WTC11 (cell line): ENCODE measurements around the gene INHBB. TPM values are rescaled to one million over a fixed set of nuclear protein-coding genes. Genes with fewer than 3 reads are reported as not detected.
A peak's percentile ranks its signal among the peaks of the same experiment; 100 is the strongest.

Experiments used
- ATAC-seq: fragments of 200-7000 bp; cut with Tn5 transposase; 2 replicates; pipeline ENCODE4 v1.10.0; 2021; ENCODE audit warnings: mild to moderate bottlenecking, moderate library complexity
- CTCF ChIA-PET: fragments of 300-600 bp; sonication (Branson Sonifier 250); formaldehyde crosslinking; loops from one replicate; lab custom pipeline; 2021; ENCODE audit warnings: antibody characterized with exemption; lab: Charles Lee
- POLR2A ChIA-PET: fragments of 350-600 bp; sonication (Branson Sonifier 250); formaldehyde crosslinking; loops from one replicate; lab custom pipeline; 2021; ENCODE audit warnings: antibody characterized with exemption; lab: Charles Lee
- DNase-seq: peaks from one replicate; pipeline ENCODE4 v3.0.0; 2021; ENCODE audit warnings: low spot score
- H3K27ac Mint-ChIP-seq: 2 replicates; pipeline ENCODE4 v1.8.0; 2021; ENCODE audit warnings: mixed read lengths
- H3K27me3 Mint-ChIP-seq: 2 replicates; pipeline ENCODE4 v1.8.0; 2021; ENCODE audit warnings: low read depth, mild to moderate bottlenecking, moderate library complexity, mixed read lengths
- H3K36me3 Mint-ChIP-seq: 2 replicates; pipeline ENCODE4 v1.8.0; 2021; ENCODE audit warnings: mixed read lengths
- H3K4me1 Mint-ChIP-seq: 2 replicates; pipeline ENCODE4 v1.8.0; 2022; ENCODE audit warnings: mixed read lengths
- H3K4me3 Mint-ChIP-seq: 2 replicates; pipeline ENCODE4 v1.8.0; 2021; ENCODE audit warnings: mild to moderate bottlenecking, moderate library complexity, mixed read lengths
- H3K9me3 Mint-ChIP-seq: 2 replicates; pipeline ENCODE4 v1.8.0; 2021; ENCODE audit warnings: mixed read lengths
- CREM ChIP-seq: sonication (generic); formaldehyde crosslinking; IDR thresholded peaks from 2 replicates; pipeline ENCODE4 v1.8.1; 2022; ENCODE audit warnings: mild to moderate bottlenecking, missing genetic modification reagents, moderate library complexity
- E2F4 ChIP-seq: sonication (generic); formaldehyde crosslinking; IDR thresholded peaks from 2 replicates; pipeline ENCODE4 v1.8.1; 2022; ENCODE audit warnings: low read depth, mild to moderate bottlenecking, moderate library complexity, missing genetic modification reagents, borderline replicate concordance
- ELF4 ChIP-seq: sonication (generic); formaldehyde crosslinking; IDR thresholded peaks from 2 replicates; pipeline ENCODE4 v1.8.1; 2022; ENCODE audit warnings: low read depth, mild to moderate bottlenecking, moderate library complexity, missing genetic modification reagents
- FOXP4 ChIP-seq: sonication (generic); formaldehyde crosslinking; IDR thresholded peaks from 2 replicates; pipeline ENCODE4 v1.8.0; 2022; ENCODE audit warnings: mild to moderate bottlenecking, missing genetic modification reagents
- MLX ChIP-seq: sonication (generic); formaldehyde crosslinking; IDR thresholded peaks from 2 replicates; pipeline ENCODE4 v1.8.1; 2023; ENCODE audit warnings: mild to moderate bottlenecking, missing genetic modification reagents, moderate library complexity
- NR1H2 ChIP-seq: sonication (generic); formaldehyde crosslinking; IDR thresholded peaks from 2 replicates; pipeline ENCODE4 v1.9.0; 2021; ENCODE audit warnings: mild to moderate bottlenecking, moderate library complexity, missing genetic modification reagents
- PRRX2 ChIP-seq: fragments of 250-450 bp; sonication (Bioruptor Pico); IDR thresholded peaks from 2 replicates; pipeline ENCODE4 v1.8.0; 2021; ENCODE audit warnings: mild to moderate bottlenecking
- ZNF121 ChIP-seq: sonication (generic); formaldehyde crosslinking; IDR thresholded peaks from 2 replicates; pipeline ENCODE4 v1.8.0; 2023; ENCODE audit warnings: missing genetic modification reagents
- ZNF416 ChIP-seq: fragments of 250-450 bp; sonication (Bioruptor Pico); IDR thresholded peaks from 2 replicates; pipeline ENCODE4 v1.9.0; 2021; ENCODE audit warnings: mild to moderate bottlenecking, inconsistent platforms
- ZNF532 ChIP-seq: fragments of 250-450 bp; sonication (Bioruptor Pico); IDR thresholded peaks from 2 replicates; pipeline ENCODE4 v1.9.0; 2021; ENCODE audit warnings: mild to moderate bottlenecking, borderline replicate concordance
- ZNF671 ChIP-seq: fragments of 250-450 bp; sonication (Bioruptor Pico); IDR thresholded peaks from 2 replicates; pipeline ENCODE4 v1.8.0; 2021; ENCODE audit warnings: mild to moderate bottlenecking
- total RNA-seq: library from RNA; stranded (reverse); gene quantifications from 3 replicates; pipeline ENCODE4 v1.2.3, GENCODE V29; 2021

INHBB gene
- total RNA-seq, 1 experiment from 2014 or later: 0.26 TPM

- DNase-seq: peak; percentile 4
- no peak overlapping the region for H3K27ac Mint-ChIP-seq
Observed at GRCh38 chr2:120388222-120389035, 42.5 kb downstream of the INHBB start.

More at GRCh38 chr2:120388222-120389035, 42.5 kb downstream of the INHBB start:
- Mint-ChIP-seq H3K4me1 (peaks cover 21% of the 10 kb centered on the region), H3K4me3 (no peak overlapping the region), H3K36me3 (no peaks in the 10 kb centered on the region), H3K27me3 (peaks cover 4% of the 10 kb centered on the region), H3K9me3 (no peaks in the 10 kb centered on the region)
- no peak for TF ChIP-seq ELF4 (CRISPR knock-in tag)
- no peak for TF ChIP-seq FOXP4
- TF ChIP-seq PRRX2: no peak
- no peak for TF ChIP-seq CREM (CRISPR knock-in tag)
- TF ChIP-seq NR1H2 (CRISPR knock-in tag): no peak
- no peak for TF ChIP-seq ZNF121 (CRISPR knock-in tag)
- TF ChIP-seq ZNF416: no peak
- no peak for TF ChIP-seq ZNF671 (CRISPR knock-in tag)
- TF ChIP-seq ZNF532 (CRISPR knock-in tag): no peak
- no peak for TF ChIP-seq E2F4 (CRISPR knock-in tag)
- TF ChIP-seq MLX (CRISPR knock-in tag): no peak
- ChIA-PET POLR2A (no interaction called here), CTCF (interaction anchor here (0.6 to 1.5 kb wide), 2 partner anchors 15 to 49 kb away, joined by 3 read pairs; no protein-coding TSS in a partner anchor)
- no peak for ATAC-seq
